Measurements from ENCODE around the gene BAIAP2L2. TPM values are rescaled to one million over a fixed set of nuclear protein-coding genes. Genes with fewer than 3 reads are reported as not detected.

Gene BAIAP2L2
- total RNA-seq, 1 donor from 2014 or later: not detected

Other genes with a start within 250 kb of the BAIAP2L2 start
- gene MICALL1, start 204.4 kb downstream of the BAIAP2L2 start, total RNA-seq: 112 TPM
- gene C22orf23, start 157.1 kb downstream of the BAIAP2L2 start, total RNA-seq: not detected
- 57.9 TPM for gene POLR2F, start 157.0 kb downstream of the BAIAP2L2 start, total RNA-seq
- gene SOX10, start 126.1 kb downstream of the BAIAP2L2 start, total RNA-seq: 3.2 TPM
- gene PICK1, start 53.3 kb downstream of the BAIAP2L2 start, total RNA-seq: 21.1 TPM
- 0.98 TPM for gene SLC16A8, start 26.5 kb downstream of the BAIAP2L2 start, total RNA-seq
- gene PLA2G6, start 71.1 kb upstream of the BAIAP2L2 start, total RNA-seq: 35.8 TPM
- gene MAFF, start 91.3 kb upstream of the BAIAP2L2 start, total RNA-seq: 90.6 TPM
- 50.8 TPM for gene TMEM184B, start 162.3 kb upstream of the BAIAP2L2 start, total RNA-seq
- gene CSNK1E, start 206.7 kb upstream of the BAIAP2L2 start, total RNA-seq: 162 TPM